ENCODE data around the gene SNCB.

Gene SNCB

GRCh38 chr5:176665517-176665916 is 35.2 kb upstream of the SNCB start:
- no peak overlapping the region for H3K27ac Mint-ChIP-seq
- H3K4me3 Mint-ChIP-seq: no peak overlapping the region
- H3K9me3 Mint-ChIP-seq: no peaks in the 10 kb centered on the region
- peaks cover 6% of the 10 kb centered on the region for H3K4me1 Mint-ChIP-seq (ENCODE audit: low read depth)
- H3K36me3 Mint-ChIP-seq (ENCODE audit: low read depth): no peaks in the 10 kb centered on the region
- peaks cover 26% of the 10 kb centered on the region for H3K27me3 Mint-ChIP-seq

GRCh38 chr5:176664886-176665285 is 34.6 kb upstream of the SNCB start:
- H3K4me3 Mint-ChIP-seq: no peak overlapping the region
- H3K36me3 Mint-ChIP-seq (ENCODE audit: low read depth): no peaks in the 10 kb centered on the region
- H3K27me3 Mint-ChIP-seq: peaks cover 26% of the 10 kb centered on the region
- H3K4me1 Mint-ChIP-seq (ENCODE audit: low read depth): peaks cover 8% of the 10 kb centered on the region
- H3K27ac Mint-ChIP-seq: no peak overlapping the region
- H3K9me3 Mint-ChIP-seq: no peaks in the 10 kb centered on the region

- H3K4me1 Mint-ChIP-seq (ENCODE audit: low read depth): peaks cover 8% of the 10 kb centered on the region
- peaks cover 26% of the 10 kb centered on the region for H3K27me3 Mint-ChIP-seq
- H3K27ac Mint-ChIP-seq: no peak overlapping the region
- no peaks in the 10 kb centered on the region for H3K36me3 Mint-ChIP-seq (ENCODE audit: low read depth)
- H3K4me3 Mint-ChIP-seq: no peak overlapping the region
- no peaks in the 10 kb centered on the region for H3K9me3 Mint-ChIP-seq
Measured at GRCh38 chr5:176664479-176664878, 34.1 kb upstream of the SNCB start.

- H3K4me1 Mint-ChIP-seq (ENCODE audit: low read depth): peaks cover 16% of the 10 kb centered on the region
Measured at GRCh38 chr5:176663566-176663965, 33.2 kb upstream of the SNCB start.

GRCh38 chr5:176662371-176663333 is 32.3 kb upstream of the SNCB start:
- no peak overlapping the region for H3K4me3 Mint-ChIP-seq
- H3K36me3 Mint-ChIP-seq (ENCODE audit: low read depth): no peaks in the 10 kb centered on the region

More at GRCh38 chr5:176663566-176663965, 33.2 kb upstream of the SNCB start:
- H3K27ac Mint-ChIP-seq: no peak overlapping the region
- peaks cover 21% of the 10 kb centered on the region for H3K27me3 Mint-ChIP-seq
- H3K9me3 Mint-ChIP-seq: no peaks in the 10 kb centered on the region
- H3K4me3 Mint-ChIP-seq: no peak overlapping the region
- no peaks in the 10 kb centered on the region for H3K36me3 Mint-ChIP-seq (ENCODE audit: low read depth)

GRCh38 chr5:176661676-176662075 is 31.3 kb upstream of the SNCB start:
- peaks cover 24% of the 10 kb centered on the region for H3K4me1 Mint-ChIP-seq (ENCODE audit: low read depth)
- H3K27me3 Mint-ChIP-seq: peaks cover 18% of the 10 kb centered on the region
- H3K36me3 Mint-ChIP-seq (ENCODE audit: low read depth): no peaks in the 10 kb centered on the region
- H3K4me3 Mint-ChIP-seq: no peak overlapping the region
- H3K9me3 Mint-ChIP-seq: no peaks in the 10 kb centered on the region
- H3K27ac Mint-ChIP-seq: no peak overlapping the region

More at GRCh38 chr5:176662371-176663333, 32.3 kb upstream of the SNCB start:
- Mint-ChIP-seq H3K9me3 (no peaks in the 10 kb centered on the region), H3K4me1 (ENCODE audit: low read depth) (peaks cover 24% of the 10 kb centered on the region), H3K27ac (no peak overlapping the region), H3K27me3 (peaks cover 18% of the 10 kb centered on the region)

GRCh38 chr5:176660860-176661641 is 30.7 kb upstream of the SNCB start:
- Mint-ChIP-seq H3K36me3 (ENCODE audit: low read depth) (no peaks in the 10 kb centered on the region), H3K27ac (no peak overlapping the region), H3K4me1 (ENCODE audit: low read depth) (peaks cover 24% of the 10 kb centered on the region), H3K4me3 (no peak overlapping the region), H3K27me3 (peaks cover 15% of the 10 kb centered on the region), H3K9me3 (no peaks in the 10 kb centered on the region)

- Mint-ChIP-seq H3K27me3 (peaks cover 14% of the 10 kb centered on the region), H3K27ac (no peak overlapping the region), H3K4me1 (ENCODE audit: low read depth) (peaks cover 24% of the 10 kb centered on the region), H3K36me3 (ENCODE audit: low read depth) (peaks cover under 1% of the 10 kb centered on the region), H3K4me3 (no peak overlapping the region), H3K9me3 (no peaks in the 10 kb centered on the region)
Measured at GRCh38 chr5:176660530-176660859, 30.2 kb upstream of the SNCB start.

- H3K27me3 Mint-ChIP-seq: peaks cover 10% of the 10 kb centered on the region
- no peak overlapping the region for H3K27ac Mint-ChIP-seq
- no peaks in the 10 kb centered on the region for H3K9me3 Mint-ChIP-seq
- peaks cover 26% of the 10 kb centered on the region for H3K4me1 Mint-ChIP-seq (ENCODE audit: low read depth)
- no peak overlapping the region for H3K4me3 Mint-ChIP-seq
- H3K36me3 Mint-ChIP-seq (ENCODE audit: low read depth): peaks cover 6% of the 10 kb centered on the region
Measured at GRCh38 chr5:176659860-176660461, 29.6 kb upstream of the SNCB start.

- peaks cover 29% of the 10 kb centered on the region for H3K4me1 Mint-ChIP-seq (ENCODE audit: low read depth)
- peaks cover 10% of the 10 kb centered on the region for H3K27me3 Mint-ChIP-seq
- no peak overlapping the region for H3K4me3 Mint-ChIP-seq
- H3K9me3 Mint-ChIP-seq: no peaks in the 10 kb centered on the region
- no peak overlapping the region for H3K27ac Mint-ChIP-seq
- peaks cover 7% of the 10 kb centered on the region for H3K36me3 Mint-ChIP-seq (ENCODE audit: low read depth)
Measured at GRCh38 chr5:176659512-176659839, 29.1 kb upstream of the SNCB start.

GRCh38 chr5:176658817-176659511 is 28.6 kb upstream of the SNCB start:
- peaks cover 34% of the 10 kb centered on the region for H3K4me1 Mint-ChIP-seq (ENCODE audit: low read depth)
- H3K27me3 Mint-ChIP-seq: peaks cover 5% of the 10 kb centered on the region
- peak overlapping the region; percentile 19 for H3K4me3 Mint-ChIP-seq
- peaks cover 7% of the 10 kb centered on the region for H3K36me3 Mint-ChIP-seq (ENCODE audit: low read depth)
- no peak overlapping the region for H3K27ac Mint-ChIP-seq
- no peaks in the 10 kb centered on the region for H3K9me3 Mint-ChIP-seq

GRCh38 chr5:176658007-176658599 is 27.8 kb upstream of the SNCB start:
- Mint-ChIP-seq H3K9me3 (no peaks in the 10 kb centered on the region), H3K36me3 (ENCODE audit: low read depth) (peaks cover 14% of the 10 kb centered on the region), H3K4me3 (no peak overlapping the region), H3K4me1 (ENCODE audit: low read depth) (peaks cover 43% of the 10 kb centered on the region), H3K27me3 (no peaks in the 10 kb centered on the region), H3K27ac (no peak overlapping the region)

- Mint-ChIP-seq H3K9me3 (no peaks in the 10 kb centered on the region), H3K27ac (no peak overlapping the region), H3K36me3 (ENCODE audit: low read depth) (peaks cover 15% of the 10 kb centered on the region), H3K4me3 (no peak overlapping the region), H3K27me3 (no peaks in the 10 kb centered on the region), H3K4me1 (ENCODE audit: low read depth) (peaks cover 59% of the 10 kb centered on the region)
Measured at GRCh38 chr5:176656467-176656990, 26.2 kb upstream of the SNCB start.

GRCh38 chr5:176654856-176655255 is 24.5 kb upstream of the SNCB start:
- H3K4me3 Mint-ChIP-seq: no peak overlapping the region
- H3K9me3 Mint-ChIP-seq: no peaks in the 10 kb centered on the region
- H3K27me3 Mint-ChIP-seq: no peaks in the 10 kb centered on the region
- no peak overlapping the region for H3K27ac Mint-ChIP-seq
- H3K36me3 Mint-ChIP-seq (ENCODE audit: low read depth): peaks cover 15% of the 10 kb centered on the region
- peaks cover 65% of the 10 kb centered on the region for H3K4me1 Mint-ChIP-seq (ENCODE audit: low read depth)
